Activated naive CD4-positive, alpha-beta T cell treated with anti-CD3 and anti-CD28 coated beads, Interleukin-2, amount 10 ng/mL, durations not matched to agents 7 days and 5 days (primary cell): Measurements from ENCODE around the gene LZTS3.
"Not testable (repeated sequence)": the region's sequence is repeated elsewhere in the genome, so short reads cannot be mapped to it uniquely, and the experiment has no call there.

Experiments
- CTCF ChIA-PET: fragments of 350-600 bp; sonication (Branson Sonifier 250); formaldehyde crosslinking; loops from one replicate; lab custom pipeline; 2021; ENCODE audit warnings: antibody characterized with exemption; lab: Charles Lee
- DNase-seq: peaks from one replicate; pipeline ENCODE4 v3.0.0-alpha.2; 2020
- H3K27ac Mint-ChIP-seq: one replicate; pipeline ENCODE4 v1.8.0; 2021; ENCODE audit warnings: mild to moderate bottlenecking, moderate library complexity, mixed read lengths
- H3K27me3 Mint-ChIP-seq: one replicate; pipeline ENCODE4 v1.8.0; 2021; ENCODE audit warnings: mild to moderate bottlenecking, mixed read lengths
- H3K36me3 Mint-ChIP-seq: one replicate; pipeline ENCODE4 v1.8.0; 2021; ENCODE audit warnings: mixed read lengths
- H3K4me1 Mint-ChIP-seq: one replicate; pipeline ENCODE4 v1.8.0; 2021; ENCODE audit warnings: mixed read lengths
- H3K4me3 Mint-ChIP-seq: one replicate; pipeline ENCODE4 v1.8.0; 2021; ENCODE audit warnings: mild to moderate bottlenecking, moderate library complexity, mixed read lengths
- H3K9me3 Mint-ChIP-seq: one replicate; pipeline ENCODE4 v1.8.0; 2021; ENCODE audit warnings: mixed read lengths

Gene LZTS3

GRCh38 chr20:3156811-3157619, 16.3 kb downstream of the LZTS3 start:
- H3K27ac Mint-ChIP-seq, result peak overlapping the region; percentile 97
- peak overlapping the region; percentile 94 for H3K4me3 Mint-ChIP-seq
- H3K4me1 Mint-ChIP-seq, result peaks cover 67% of the 10 kb centered on the region
- no peaks in the 10 kb centered on the region for H3K27me3 Mint-ChIP-seq
- CTCF ChIA-PET, result interaction anchor here (0.6 to 1.5 kb wide), 4 partner anchors 34 to 1901 kb away, joined by 3 to 5 read pairs (median 4); no protein-coding TSS in a partner anchor
- no peaks in the 10 kb centered on the region for H3K9me3 Mint-ChIP-seq
- peak; percentile 41 for DNase-seq
- H3K36me3 Mint-ChIP-seq, result peaks cover 43% of the 10 kb centered on the region

GRCh38 chr20:3152057-3152644, 21.2 kb downstream of the LZTS3 start:
- H3K4me1 Mint-ChIP-seq, result peaks cover 55% of the 10 kb centered on the region
- DNase-seq, CTCF ChIA-PET, H3K9me3 Mint-ChIP-seq, H3K4me3 Mint-ChIP-seq, H3K27ac Mint-ChIP-seq, H3K27me3 Mint-ChIP-seq: not testable (repeated sequence)
- H3K36me3 Mint-ChIP-seq, result peaks cover 62% of the 10 kb centered on the region

GRCh38 chr20:3150908-3151307, 22.4 kb downstream of the LZTS3 start:
- Mint-ChIP-seq H3K9me3 (no peaks in the 10 kb centered on the region), H3K4me1 (peaks cover 43% of the 10 kb centered on the region), H3K27me3 (no peaks in the 10 kb centered on the region), H3K36me3 (peaks cover 59% of the 10 kb centered on the region), H3K27ac (peak overlapping the region; percentile 26), H3K4me3 (no peak overlapping the region)
- no peak for DNase-seq
- CTCF ChIA-PET, result no interaction called here

GRCh38 chr20:3146732-3147341, 26.5 kb downstream of the LZTS3 start:
- DNase-seq, result no peak
- CTCF ChIA-PET, result interaction anchor here (0.6 to 1.1 kb wide), 2 partner anchors 17 to 442 kb away, joined by 3 read pairs; no protein-coding TSS in a partner anchor
- Mint-ChIP-seq H3K36me3 (peaks cover 48% of the 10 kb centered on the region), H3K27ac (no peak overlapping the region), H3K9me3 (no peaks in the 10 kb centered on the region), H3K27me3 (no peaks in the 10 kb centered on the region), H3K4me3 (no peak overlapping the region), H3K4me1 (peaks cover 12% of the 10 kb centered on the region)

- no peak for DNase-seq
- Mint-ChIP-seq H3K27me3 (no peaks in the 10 kb centered on the region), H3K4me1 (peaks cover 5% of the 10 kb centered on the region), H3K27ac (no peak overlapping the region), H3K4me3 (no peak overlapping the region), H3K9me3 (no peaks in the 10 kb centered on the region), H3K36me3 (peaks cover 25% of the 10 kb centered on the region)
- CTCF ChIA-PET, result no interaction called here
Measured at GRCh38 chr20:3141757-3142156, 31.6 kb downstream of the LZTS3 start.

- Mint-ChIP-seq H3K27me3 (no peaks in the 10 kb centered on the region), H3K36me3 (peaks cover 9% of the 10 kb centered on the region), H3K4me3 (no peak overlapping the region), H3K4me1 (peaks cover 5% of the 10 kb centered on the region), H3K27ac (no peak overlapping the region), H3K9me3 (no peaks in the 10 kb centered on the region)
- no peak for DNase-seq
- CTCF ChIA-PET, result no interaction called here
Measured at GRCh38 chr20:3137492-3137891, 35.9 kb downstream of the LZTS3 start.

GRCh38 chr20:3135507-3136070, 37.8 kb downstream of the LZTS3 start:
- H3K27me3 Mint-ChIP-seq, result no peaks in the 10 kb centered on the region
- CTCF ChIA-PET, result interaction anchor here (0.6 to 1.9 kb wide), 2 partner anchors 10 to 181 kb away, joined by 4 read pairs; no protein-coding TSS in a partner anchor
- no peak overlapping the region for H3K4me3 Mint-ChIP-seq

GRCh38 chr20:3134151-3134550, 39.2 kb downstream of the LZTS3 start:
- Mint-ChIP-seq H3K27ac (no peak overlapping the region), H3K9me3 (no peaks in the 10 kb centered on the region), H3K4me1 (no peaks in the 10 kb centered on the region), H3K36me3 (peaks cover 7% of the 10 kb centered on the region), H3K4me3 (no peak overlapping the region), H3K27me3 (no peaks in the 10 kb centered on the region)
- CTCF ChIA-PET, result no interaction called here
- no peak for DNase-seq

More at GRCh38 chr20:3135507-3136070, 37.8 kb downstream of the LZTS3 start:
- peaks cover 7% of the 10 kb centered on the region for H3K36me3 Mint-ChIP-seq
- no peak for DNase-seq
- H3K4me1 Mint-ChIP-seq, result peaks cover 4% of the 10 kb centered on the region
- H3K27ac Mint-ChIP-seq, result no peak overlapping the region
- no peaks in the 10 kb centered on the region for H3K9me3 Mint-ChIP-seq

GRCh38 chr20:3133155-3133554, 40.2 kb downstream of the LZTS3 start:
- no peak for DNase-seq
- CTCF ChIA-PET, result no interaction called here

GRCh38 chr20:3130051-3130600, 43.2 kb downstream of the LZTS3 start:
- no peak overlapping the region for H3K27ac Mint-ChIP-seq
- peaks cover 5% of the 10 kb centered on the region for H3K36me3 Mint-ChIP-seq
- no peak for DNase-seq
- CTCF ChIA-PET, result interaction anchor here (0.7 to 0.8 kb wide), 2 partner anchors 14 to 16 kb away, joined by 3 to 4 read pairs; no protein-coding TSS in a partner anchor
- no peaks in the 10 kb centered on the region for H3K4me1 Mint-ChIP-seq
- no peaks in the 10 kb centered on the region for H3K27me3 Mint-ChIP-seq
- H3K9me3 Mint-ChIP-seq, result peaks cover 2% of the 10 kb centered on the region
- H3K4me3 Mint-ChIP-seq, result no peak overlapping the region

More at GRCh38 chr20:3133155-3133554, 40.2 kb downstream of the LZTS3 start:
- no peaks in the 10 kb centered on the region for H3K27me3 Mint-ChIP-seq
- H3K4me3 Mint-ChIP-seq, result no peak overlapping the region
- peaks cover under 1% of the 10 kb centered on the region for H3K36me3 Mint-ChIP-seq
- no peaks in the 10 kb centered on the region for H3K9me3 Mint-ChIP-seq
- H3K4me1 Mint-ChIP-seq, result no peaks in the 10 kb centered on the region
- no peak overlapping the region for H3K27ac Mint-ChIP-seq

GRCh38 chr20:3129094-3129493, 44.3 kb downstream of the LZTS3 start:
- CTCF ChIA-PET, result interaction anchor here (0.6 to 1.4 kb wide), 3 partner anchors 12 to 34 kb away, joined by 3 read pairs; no protein-coding TSS in a partner anchor
- Mint-ChIP-seq H3K36me3 (peaks cover 9% of the 10 kb centered on the region), H3K4me1 (peaks cover 3% of the 10 kb centered on the region), H3K27ac (no peak overlapping the region), H3K4me3 (no peak overlapping the region), H3K27me3 (no peaks in the 10 kb centered on the region), H3K9me3 (peaks cover 5% of the 10 kb centered on the region)
- DNase-seq, result no peak

- H3K36me3 Mint-ChIP-seq, result peaks cover 15% of the 10 kb centered on the region
- H3K27ac Mint-ChIP-seq, result no peak overlapping the region
- CTCF ChIA-PET, result interaction anchor here (1.4 kb wide), 1 partner anchor 12 kb away, joined by 3 read pairs; no protein-coding TSS in a partner anchor
- H3K27me3 Mint-ChIP-seq, result no peaks in the 10 kb centered on the region
- no peak for DNase-seq
- H3K4me3 Mint-ChIP-seq, result no peak overlapping the region
- H3K4me1 Mint-ChIP-seq, result peaks cover 10% of the 10 kb centered on the region
- peaks cover 9% of the 10 kb centered on the region for H3K9me3 Mint-ChIP-seq
Measured at GRCh38 chr20:3128275-3128984, 44.9 kb downstream of the LZTS3 start.

- no peak for DNase-seq
- H3K27ac Mint-ChIP-seq, result no peak overlapping the region
- CTCF ChIA-PET, result no interaction called here
- no peak overlapping the region for H3K4me3 Mint-ChIP-seq
- H3K27me3 Mint-ChIP-seq, result no peaks in the 10 kb centered on the region
- H3K36me3 Mint-ChIP-seq, result peaks cover 35% of the 10 kb centered on the region
- H3K9me3 Mint-ChIP-seq, result peaks cover 20% of the 10 kb centered on the region
- peaks cover 29% of the 10 kb centered on the region for H3K4me1 Mint-ChIP-seq
Measured at GRCh38 chr20:3126527-3126859, 46.9 kb downstream of the LZTS3 start.
